DMS53 treated with DMSO at 0.1 percent for 48 hours (cell line): ENCODE measurements around the gene TAF11L13.

Source experiments
- DNase-seq: peaks from one replicate; lab custom pipeline; 2025; ENCODE audit not compliant: unreplicated experiment; lab: John Stamatoyannopoulos, UW

Gene TAF11L13

DNA sequence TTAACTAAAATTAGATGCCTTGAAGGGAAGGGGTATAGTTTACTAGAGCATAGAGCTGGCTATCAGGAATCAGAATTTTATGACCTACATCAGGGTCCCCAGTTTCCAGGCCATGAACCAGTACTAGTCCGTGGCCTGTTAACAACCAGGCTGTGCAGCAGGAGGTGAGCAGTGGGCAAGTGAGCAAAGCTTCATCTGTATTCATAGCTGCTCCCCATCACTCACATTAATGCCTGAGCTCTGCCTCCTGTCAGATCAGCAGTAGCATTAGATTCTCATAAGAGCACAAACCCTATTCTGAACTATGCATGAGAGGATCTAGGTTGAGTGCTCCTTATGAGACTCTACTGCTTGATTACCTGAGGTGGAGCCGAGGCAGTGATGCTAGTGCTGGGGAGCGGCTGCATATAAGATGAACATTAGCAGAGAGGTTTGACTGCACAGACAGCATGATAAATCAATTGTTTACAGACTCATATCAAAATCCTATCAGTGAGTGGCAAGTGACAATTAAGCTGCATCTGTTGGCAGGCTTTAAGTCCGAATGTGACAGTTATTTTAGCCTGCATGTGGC, 47.0 kb downstream of the TAF11L13 start:
- no peak for DNase-seq

DNA sequence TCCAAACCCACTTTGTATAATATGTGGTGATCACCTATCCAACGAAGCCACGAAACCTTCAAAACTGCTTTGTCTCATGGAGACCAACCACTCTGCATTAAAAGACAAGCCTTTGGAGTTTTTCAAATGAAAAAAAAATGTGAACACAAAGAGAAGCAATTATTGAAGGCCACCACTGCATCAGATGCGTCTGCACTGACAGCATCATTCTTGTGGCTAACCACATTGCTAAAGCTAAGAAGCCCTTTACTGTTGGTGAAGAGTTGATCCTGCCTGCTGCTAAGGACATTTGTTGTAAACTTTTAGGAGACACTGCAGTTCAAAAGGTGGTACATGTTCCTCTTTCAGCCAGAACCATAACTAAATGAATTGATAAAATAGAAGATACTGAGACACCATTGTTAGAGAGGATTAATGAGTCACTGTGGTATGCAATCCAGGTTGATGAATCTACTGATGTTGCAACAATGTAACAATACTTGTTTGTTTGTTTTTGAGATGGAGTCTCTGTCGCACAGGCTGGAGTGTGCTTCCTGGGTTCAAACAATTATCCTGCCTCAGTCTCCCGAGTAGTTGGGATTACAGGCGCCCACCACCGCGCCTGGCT, 47.8 kb downstream of the TAF11L13 start:
- no peak for DNase-seq

DNA sequence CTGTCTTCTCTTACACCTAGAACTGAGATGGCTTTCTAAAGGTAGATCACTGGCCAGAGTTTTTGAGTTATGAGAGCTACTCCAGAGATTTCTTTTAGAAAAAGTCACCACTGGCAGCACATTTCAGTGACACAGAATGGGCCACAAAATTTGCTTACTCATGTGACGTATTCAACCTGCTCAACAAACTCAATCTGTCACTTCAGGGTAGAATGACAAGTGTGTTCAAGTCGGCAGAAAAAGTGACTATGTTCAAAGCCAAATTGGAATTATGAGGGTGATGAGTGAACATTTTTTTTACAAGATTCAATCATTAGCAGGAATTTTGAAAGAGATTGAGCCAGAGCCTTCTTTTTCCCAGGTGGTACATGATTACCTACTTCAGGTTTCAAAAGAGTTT, 48.8 kb downstream of the TAF11L13 start:
- DNase-seq = no peak
